GM19372 (cell line): ENCODE measurements around the gene RAP2A.

Experiments
- ATAC-seq: cut with Tn5 transposase; IDR thresholded peaks from one replicate; pipeline ENCODE4 v1.9.1; 2021; ENCODE audit warnings: mild to moderate bottlenecking, low read depth, moderate library complexity; ENCODE audit not compliant: unreplicated experiment

The RAP2A gene

DNA sequence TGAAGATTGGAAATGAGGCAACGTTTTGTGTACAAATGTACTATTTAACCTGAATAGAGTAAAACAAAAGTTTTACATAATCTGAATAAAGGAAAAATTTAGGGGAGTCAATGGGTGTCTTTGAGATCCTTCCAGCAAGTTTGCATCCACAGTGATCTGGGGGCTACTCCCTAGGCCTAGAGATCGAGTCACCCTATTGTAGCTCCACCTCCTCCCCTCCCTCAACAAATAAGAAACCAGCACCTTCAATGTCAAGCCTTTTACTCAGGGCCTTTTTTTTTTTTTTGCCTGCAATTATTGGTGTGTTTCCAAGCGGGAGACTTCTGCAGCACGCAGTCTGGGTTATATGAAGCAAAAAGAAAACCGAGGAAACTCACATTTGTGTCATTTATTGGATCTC lies 16.3 kb upstream of the RAP2A start:
- no peak for ATAC-seq

DNA sequence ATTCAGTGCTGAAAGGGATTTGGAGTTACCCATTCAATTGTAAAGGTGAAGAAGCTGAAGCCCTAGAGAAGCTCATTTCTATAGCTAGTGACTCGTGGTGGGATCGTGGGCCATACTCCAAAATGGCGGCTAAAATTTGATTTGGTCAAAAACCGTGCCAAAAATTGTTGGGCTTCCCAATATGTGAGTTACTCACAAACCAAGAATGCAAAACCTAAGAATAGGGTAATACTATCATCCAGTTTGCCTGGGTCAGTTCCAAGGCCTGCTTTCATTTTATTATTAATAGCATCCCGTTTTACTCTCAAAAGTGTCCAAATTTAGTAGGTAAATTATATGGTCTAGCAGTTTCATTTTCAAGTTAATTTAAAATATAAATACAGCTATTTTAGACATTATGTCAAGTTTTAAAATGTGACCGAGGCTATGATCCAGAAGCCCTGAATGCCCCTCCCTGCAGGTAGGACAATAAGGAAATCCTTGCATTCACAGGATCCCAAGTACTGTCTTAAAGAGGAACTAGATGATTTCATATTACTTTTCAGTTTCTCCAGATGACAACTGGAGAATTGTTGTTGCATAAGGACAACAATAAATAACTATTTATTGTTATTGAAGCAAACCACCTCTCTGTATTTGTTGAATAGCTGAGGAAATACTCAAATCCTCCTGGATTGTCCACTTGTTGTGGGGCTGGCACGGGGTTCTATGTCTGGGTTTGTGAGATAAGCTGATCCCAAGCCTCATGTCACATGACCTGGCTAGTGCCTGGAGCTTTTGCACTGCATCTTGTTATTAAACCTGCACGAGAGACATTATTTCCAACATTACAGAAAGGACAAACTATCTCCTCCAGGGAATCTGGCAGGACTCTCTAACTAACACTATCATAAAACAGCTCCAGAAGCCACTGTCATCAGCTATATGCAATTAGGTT lies 11.6 kb upstream of the RAP2A start:
- no peak for ATAC-seq

- no peak for ATAC-seq
Observed at GRCh38 chr13:97423300-97424045, 10.5 kb upstream of the RAP2A start.

DNA sequence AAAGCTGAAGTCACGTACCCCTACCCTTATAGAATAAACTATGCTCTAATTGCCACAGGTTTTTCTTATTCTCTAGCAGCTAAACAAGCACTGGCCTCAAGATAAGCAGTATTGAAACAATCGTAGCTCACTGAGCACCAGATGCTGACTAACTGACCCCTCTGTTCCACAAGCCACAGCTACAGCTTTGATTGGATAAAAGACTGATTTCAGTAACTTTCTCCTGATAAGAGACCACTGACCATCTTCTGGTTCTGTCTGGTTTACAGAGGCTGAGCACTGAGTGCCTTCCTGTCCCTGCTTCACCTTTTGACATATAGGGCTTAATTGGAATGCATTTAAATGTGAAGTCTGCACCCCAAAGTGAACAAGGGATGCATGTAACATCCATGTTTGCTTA lies 8.4 kb upstream of the RAP2A start:
- ATAC-seq, result no peak

DNA sequence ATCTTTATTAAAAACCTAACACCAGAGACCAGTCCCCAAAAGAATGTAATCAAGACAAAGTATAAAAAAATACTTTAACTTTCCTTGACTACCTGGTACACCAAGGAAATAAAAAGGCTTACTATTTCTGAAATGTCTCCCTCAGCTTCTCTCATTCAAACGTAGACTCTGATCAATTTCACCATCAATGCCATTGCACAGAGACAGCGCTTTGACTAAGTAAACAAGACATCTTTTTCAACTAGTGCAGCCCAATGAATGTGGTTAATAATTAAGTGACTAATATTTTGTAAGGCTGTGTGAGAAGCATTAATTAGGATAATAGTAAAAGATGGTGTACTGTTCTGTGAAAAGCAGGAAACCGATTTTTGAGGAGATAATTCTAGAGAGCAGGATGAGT lies 7.3 kb upstream of the RAP2A start:
- ATAC-seq, result no peak

GRCh38 chr13:97429681-97430081 lies 4.3 kb upstream of the RAP2A start:
- ATAC-seq, result no peak

DNA sequence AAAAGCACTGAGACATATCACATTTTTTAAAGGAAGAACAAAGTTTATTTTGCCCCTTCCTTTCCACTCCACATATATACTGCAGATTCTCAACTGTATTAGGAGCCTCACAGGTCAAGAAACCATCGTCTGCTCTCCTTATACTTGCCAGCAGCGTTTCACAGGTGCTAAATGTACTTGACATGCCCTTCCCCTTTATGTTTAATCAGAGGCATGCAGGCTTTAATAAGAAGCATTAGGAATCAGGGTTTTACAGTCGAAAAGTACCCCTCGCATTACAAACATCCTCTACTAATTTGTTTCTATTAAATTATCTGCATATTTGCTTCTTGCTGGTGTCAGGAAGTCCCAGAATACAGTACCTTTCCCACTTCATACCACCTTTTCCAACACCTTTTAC lies 3.7 kb upstream of the RAP2A start:
- no peak for ATAC-seq

DNA sequence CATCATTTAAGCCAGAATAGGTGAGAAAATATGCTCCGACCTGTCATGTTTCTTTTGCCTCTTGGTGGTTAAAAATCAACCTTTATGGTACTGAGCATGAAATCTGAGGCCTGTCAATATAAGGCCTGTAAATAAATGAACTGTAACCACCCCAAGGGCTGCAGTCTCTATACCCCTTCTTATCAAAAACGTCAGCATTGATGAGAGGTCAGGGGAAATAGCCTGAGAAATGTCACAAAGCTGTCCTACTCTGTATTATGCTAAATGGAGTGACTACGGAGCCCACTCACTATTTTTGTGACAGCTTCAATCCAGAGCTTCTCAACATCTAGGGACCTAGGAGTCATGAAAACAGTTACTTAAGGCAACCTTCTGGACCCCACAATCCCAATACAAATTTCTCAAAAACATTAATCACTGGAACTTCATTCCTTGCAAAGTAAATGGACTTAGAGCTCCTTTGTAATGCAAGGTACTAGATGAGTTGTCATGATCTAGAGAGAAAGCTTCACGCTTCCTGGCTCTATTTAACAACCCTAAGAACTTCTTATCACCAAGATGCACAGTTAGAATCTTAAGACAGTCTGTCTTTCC lies 2.7 kb upstream of the RAP2A start:
- no peak for ATAC-seq

- no peak for ATAC-seq
Observed at GRCh38 chr13:97432232-97432916, 1.6 kb upstream of the RAP2A start.

- ATAC-seq, result peak; percentile 72
Observed at GRCh38 chr13:97432917-97433726, 847 bp upstream of the RAP2A start.

GRCh38 chr13:97434397-97435201 lies 630 bp downstream of the RAP2A start:
- ATAC-seq, result peak; percentile 1

DNA sequence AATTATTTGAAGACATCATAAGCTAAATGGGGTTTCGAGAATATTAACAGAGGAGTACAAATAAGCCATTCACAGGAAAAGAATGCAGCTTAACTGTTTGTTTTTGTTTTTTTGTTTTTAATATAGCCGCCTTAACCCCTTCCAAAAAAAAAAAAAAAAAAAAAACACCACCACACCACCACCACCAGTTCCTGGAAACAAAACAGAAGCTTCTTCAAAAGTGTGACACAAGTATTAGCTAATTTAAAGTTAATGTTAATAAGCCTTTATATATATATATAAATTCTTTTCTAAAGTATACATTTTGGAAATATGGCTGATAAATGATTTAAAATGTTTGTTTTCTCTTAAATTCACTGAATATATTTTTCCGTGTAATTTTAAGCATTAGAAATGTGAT lies 1.4 kb downstream of the RAP2A start:
- ATAC-seq, result no peak

DNA sequence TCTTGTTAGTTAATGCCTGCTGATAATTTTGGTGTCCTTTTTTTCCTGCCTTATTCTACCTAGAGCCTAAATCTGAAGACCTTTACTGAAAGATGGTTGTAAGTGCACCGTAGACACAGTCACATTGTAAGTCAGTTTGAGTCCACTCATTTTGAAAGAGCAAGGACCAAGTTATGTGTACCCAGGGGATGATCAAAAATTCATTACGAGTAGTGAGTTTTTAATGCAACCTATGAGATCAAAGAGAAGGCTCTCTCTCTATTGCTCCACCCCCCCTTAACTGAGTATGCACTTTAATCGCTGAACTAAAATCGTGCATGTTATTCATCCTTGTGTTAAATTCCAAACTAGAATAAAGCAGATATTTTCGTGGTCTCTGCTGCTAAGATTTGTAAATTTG lies 1.8 kb downstream of the RAP2A start:
- no peak for ATAC-seq

DNA sequence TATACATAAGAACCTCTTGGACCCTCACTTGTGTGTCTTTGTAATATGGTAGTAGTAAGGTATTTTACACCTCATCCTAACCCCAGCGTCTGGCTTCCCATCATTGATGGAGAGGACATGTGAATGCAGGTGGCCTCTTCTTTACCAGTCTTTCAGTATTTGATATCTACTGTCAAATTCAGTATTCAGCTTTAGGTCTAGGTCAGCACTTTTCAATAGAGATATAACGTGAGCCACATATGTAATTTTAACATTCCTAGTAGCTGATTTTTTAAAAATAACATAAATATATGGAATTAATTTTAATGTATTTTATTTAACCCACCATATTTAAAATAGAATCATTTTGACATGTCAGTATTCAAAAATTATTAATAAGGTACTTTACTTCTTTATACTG lies 2.9 kb downstream of the RAP2A start:
- ATAC-seq, result no peak

DNA sequence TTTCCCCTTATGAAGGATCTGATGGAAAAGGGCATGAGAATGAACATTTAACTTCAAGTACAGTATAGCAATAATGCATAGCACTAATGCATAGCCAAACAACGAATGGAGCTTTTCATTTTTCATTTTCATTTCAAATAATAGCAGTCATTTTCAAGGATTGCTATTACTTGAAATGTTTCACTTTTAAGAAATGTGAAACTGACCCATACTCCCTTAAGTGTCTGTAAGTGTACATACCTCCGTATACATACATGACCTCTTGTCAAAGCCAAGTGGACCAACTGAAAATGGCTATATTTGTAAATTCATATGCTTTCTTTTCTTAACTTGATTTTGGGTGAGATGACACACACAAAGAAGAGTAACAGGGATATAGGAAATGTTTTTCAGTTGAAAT lies 3.8 kb downstream of the RAP2A start:
- no peak for ATAC-seq

GRCh38 chr13:97438856-97439595 lies 5.1 kb downstream of the RAP2A start:
- ATAC-seq, result no peak

DNA sequence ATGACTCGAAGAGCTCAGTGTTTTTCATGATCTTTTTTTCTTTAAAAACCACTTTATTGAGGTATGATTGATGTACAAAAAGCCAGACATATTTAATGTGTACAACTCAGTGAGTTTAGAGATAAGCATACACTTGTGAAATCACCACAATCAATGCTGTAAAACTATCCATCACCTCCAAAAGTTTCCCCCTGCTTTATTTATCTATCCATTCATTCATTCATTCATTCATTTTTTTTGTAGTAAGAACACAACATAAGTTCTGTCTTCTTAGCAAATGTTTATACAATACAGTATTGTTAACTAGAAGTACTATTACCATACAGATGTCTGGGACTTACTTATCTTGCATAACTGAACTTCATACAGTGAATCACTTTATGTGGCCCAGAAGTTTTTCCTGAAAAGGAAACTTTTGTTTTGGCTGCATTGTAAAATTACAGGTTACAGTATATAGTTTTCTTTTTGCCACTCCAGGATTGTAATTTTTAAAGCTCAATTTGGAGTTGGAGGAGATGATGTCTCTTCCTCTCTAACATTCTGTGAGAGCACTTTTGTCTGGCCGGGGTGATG lies 6.7 kb downstream of the RAP2A start:
- ATAC-seq, result no peak

GRCh38 chr13:97441368-97441767 lies 7.4 kb downstream of the RAP2A start:
- ATAC-seq, result peak; percentile 54
